Memory B cell (primary cell): ENCODE data around the gene LILRA1.
"Not testable (repeated sequence)": the region's sequence is repeated elsewhere in the genome, so short reads cannot be mapped to it uniquely, and the experiment has no call there.

Experiments used
- ATAC-seq: fragments of 150-1000 bp; cut with Tn5 transposase; 2 replicates; pipeline ENCODE4 v1.10.0; 2021; ENCODE audit warnings: low read depth, mild to moderate bottlenecking, moderate library complexity
- DNase-seq, 2 donors: peaks; one replicate each; pipeline ENCODE4 v3.0.0; 2022; ENCODE audit warnings: low spot score in 2 of 2
- H3K27ac Mint-ChIP-seq: one replicate; pipeline ENCODE4 v1.8.0; 2022; ENCODE audit warnings: mild to moderate bottlenecking, moderate library complexity, mixed read lengths
- H3K27me3 Mint-ChIP-seq: one replicate; pipeline ENCODE4 v1.8.0; 2022; ENCODE audit warnings: mixed read lengths
- H3K36me3 Mint-ChIP-seq: one replicate; pipeline ENCODE4 v1.8.0; 2022; ENCODE audit warnings: mild to moderate bottlenecking, mixed read lengths
- H3K4me1 Mint-ChIP-seq: one replicate; pipeline ENCODE4 v1.8.0; 2022; ENCODE audit warnings: mixed read lengths
- H3K4me3 Mint-ChIP-seq: one replicate; pipeline ENCODE4 v1.8.0; 2022; ENCODE audit warnings: mild to moderate bottlenecking, moderate library complexity, mixed read lengths
- H3K9me3 Mint-ChIP-seq: one replicate; pipeline ENCODE4 v1.8.0; 2022; ENCODE audit warnings: mixed read lengths

LILRA1 gene

DNA sequence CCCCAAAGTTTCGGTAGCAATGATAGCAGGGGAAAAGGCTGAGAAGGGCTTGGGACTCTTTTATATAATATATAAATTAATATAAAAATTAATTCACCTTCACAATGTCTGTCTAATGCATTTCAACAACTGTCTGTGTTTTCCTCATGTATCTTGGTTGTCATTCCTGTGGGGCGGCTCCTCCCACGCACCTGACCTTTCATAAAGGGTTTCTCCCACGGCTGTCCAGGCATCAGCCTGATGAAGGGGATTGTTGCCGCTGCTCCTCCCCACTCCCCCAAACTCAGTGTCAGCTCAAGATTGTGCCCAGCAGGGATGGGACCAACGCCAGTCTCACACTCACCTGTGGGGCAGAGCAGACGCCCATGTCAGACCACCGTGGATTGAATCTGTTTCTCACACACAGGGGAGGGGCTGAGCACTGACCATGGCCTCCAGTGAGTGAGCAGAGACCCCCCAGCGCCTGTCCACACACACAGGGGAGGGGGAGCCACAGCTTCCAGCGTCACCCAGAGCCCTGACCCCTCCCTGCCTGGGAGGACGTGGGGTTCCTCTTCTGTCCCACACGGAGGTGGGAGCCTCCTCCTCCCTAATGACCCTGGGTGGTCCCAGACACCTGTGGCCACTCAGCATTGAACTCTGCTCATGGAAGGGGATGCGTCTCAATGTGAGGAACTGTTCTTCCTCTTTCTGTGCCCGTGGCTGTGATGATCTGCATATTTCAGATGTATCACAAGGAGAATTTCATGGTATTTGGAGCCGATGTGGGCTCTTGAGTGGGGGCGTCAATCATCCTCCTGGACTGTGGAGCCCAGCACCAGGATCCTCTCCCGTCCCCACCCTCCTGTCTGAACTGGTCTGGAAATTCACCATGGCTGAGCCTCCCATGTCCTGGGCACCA lies 21.5 kb upstream of the LILRA1 start:
- peak; percentile 24 for ATAC-seq
- H3K4me1 Mint-ChIP-seq, result peaks cover 29% of the 10 kb centered on the region
- H3K27ac Mint-ChIP-seq, result peak overlapping the region; percentile 16
- not testable (repeated sequence) for H3K9me3 Mint-ChIP-seq, H3K4me3 Mint-ChIP-seq, H3K27me3 Mint-ChIP-seq, DNase-seq, H3K36me3 Mint-ChIP-seq

- H3K4me3 Mint-ChIP-seq, result peak overlapping the region; percentile 74
- H3K27me3 Mint-ChIP-seq, result peaks cover 6% of the 10 kb centered on the region
- peak overlapping the region; percentile 16 for H3K27ac Mint-ChIP-seq
- peaks cover 25% of the 10 kb centered on the region for H3K4me1 Mint-ChIP-seq
- H3K36me3 Mint-ChIP-seq, result no peaks in the 10 kb centered on the region
- H3K9me3 Mint-ChIP-seq, result no peaks in the 10 kb centered on the region
- ATAC-seq (peak; percentile 49), DNase-seq (no peak)
These were observed 20.6 kb upstream of the LILRA1 start for GRCh38 chr19:54572696-54573311.

DNA sequence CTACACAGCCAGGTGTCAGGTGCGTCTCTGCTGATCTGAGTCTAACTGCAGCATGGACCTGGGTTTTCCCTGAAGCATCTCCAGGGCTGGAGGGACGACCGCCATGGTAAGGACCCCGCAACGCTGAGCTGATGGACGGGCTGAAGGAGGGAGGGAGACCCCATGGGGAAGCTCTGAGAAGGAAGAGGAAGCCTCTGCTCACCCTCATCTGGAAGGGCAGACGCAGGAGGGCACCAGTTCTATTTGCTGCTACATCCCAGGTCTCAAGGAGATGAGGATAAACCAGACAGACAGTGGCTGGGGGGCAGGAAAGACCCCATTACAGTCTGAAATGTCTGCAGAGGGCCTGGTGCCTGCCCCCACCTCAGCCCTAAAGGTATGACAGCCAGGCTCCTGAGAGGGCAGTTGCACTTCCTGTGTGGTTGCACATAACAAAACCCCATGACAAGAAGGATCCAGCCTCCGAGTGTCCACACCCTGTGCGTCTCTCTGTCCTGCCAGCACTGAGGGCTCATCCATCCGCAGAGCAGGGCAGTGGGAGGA lies 20.0 kb upstream of the LILRA1 start, which contains the start of gene LILRA2:
Gene LILRA2, plus strand, starts transcription at position 461 of the 543 bp plus-strand sequence. CDS start 89 bp downstream, outside the sequence.
- Mint-ChIP-seq H3K36me3 (no peaks in the 10 kb centered on the region), H3K4me1 (peaks cover 22% of the 10 kb centered on the region), H3K27ac (peak within 1 kb of the TSS; percentile 16), H3K9me3 (no peaks in the 10 kb centered on the region), H3K27me3 (peaks cover 6% of the 10 kb centered on the region), H3K4me3 (peak within 1 kb of the TSS; percentile 74)
- ATAC-seq (peak; percentile 41), DNase-seq (no peak)

GRCh38 chr19:54574051-54574450 lies 19.4 kb upstream of the LILRA1 start:
- Mint-ChIP-seq H3K36me3 (no peaks in the 10 kb centered on the region), H3K4me3 (peak overlapping the region; percentile 74), H3K27me3 (peaks cover 6% of the 10 kb centered on the region), H3K9me3 (no peaks in the 10 kb centered on the region), H3K4me1 (peaks cover 19% of the 10 kb centered on the region), H3K27ac (no peak overlapping the region)
- no peak for DNase-seq
- ATAC-seq, result no peak

DNA sequence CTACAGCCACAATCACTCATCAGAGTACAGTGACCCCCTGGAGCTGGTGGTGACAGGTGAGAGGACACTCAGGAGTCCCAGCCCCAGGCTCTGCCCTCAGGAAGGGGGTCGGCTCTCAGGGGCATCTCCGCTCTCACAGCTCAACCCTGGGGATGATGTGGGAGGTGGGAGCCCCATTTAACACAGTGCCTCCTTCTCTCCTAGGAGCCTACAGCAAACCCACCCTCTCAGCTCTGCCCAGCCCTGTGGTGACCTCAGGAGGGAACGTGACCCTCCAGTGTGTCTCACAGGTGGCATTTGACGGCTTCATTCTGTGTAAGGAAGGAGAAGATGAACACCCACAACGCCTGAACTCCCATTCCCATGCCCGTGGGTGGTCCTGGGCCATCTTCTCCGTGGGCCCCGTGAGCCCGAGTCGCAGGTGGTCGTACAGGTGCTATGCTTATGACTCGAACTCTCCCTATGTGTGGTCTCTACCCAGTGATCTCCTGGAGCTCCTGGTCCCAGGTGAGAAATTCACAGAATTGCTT lies 18.8 kb upstream of the LILRA1 start:
- peaks cover 6% of the 10 kb centered on the region for H3K27me3 Mint-ChIP-seq
- no peak for DNase-seq
- H3K4me3 Mint-ChIP-seq, result no peak overlapping the region
- no peak for ATAC-seq
- H3K36me3 Mint-ChIP-seq, result no peaks in the 10 kb centered on the region
- H3K27ac Mint-ChIP-seq, result no peak overlapping the region
- H3K4me1 Mint-ChIP-seq, result peaks cover 19% of the 10 kb centered on the region
- no peaks in the 10 kb centered on the region for H3K9me3 Mint-ChIP-seq

DNA sequence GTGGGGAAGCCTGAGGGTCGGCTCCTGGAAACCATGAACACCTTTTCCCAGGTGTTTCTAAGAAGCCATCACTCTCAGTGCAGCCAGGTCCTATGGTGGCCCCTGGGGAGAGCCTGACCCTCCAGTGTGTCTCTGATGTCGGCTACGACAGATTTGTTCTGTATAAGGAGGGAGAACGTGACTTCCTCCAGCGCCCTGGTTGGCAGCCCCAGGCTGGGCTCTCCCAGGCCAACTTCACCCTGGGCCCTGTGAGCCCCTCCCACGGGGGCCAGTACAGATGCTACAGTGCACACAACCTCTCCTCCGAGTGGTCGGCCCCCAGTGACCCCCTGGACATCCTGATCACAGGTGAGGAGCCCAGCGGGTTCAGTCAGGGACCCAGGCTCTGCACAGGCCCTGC lies 18.2 kb upstream of the LILRA1 start:
- not testable (repeated sequence) for H3K27ac Mint-ChIP-seq, H3K4me3 Mint-ChIP-seq, H3K27me3 Mint-ChIP-seq, H3K36me3 Mint-ChIP-seq, ATAC-seq, DNase-seq, H3K9me3 Mint-ChIP-seq
- peaks cover 19% of the 10 kb centered on the region for H3K4me1 Mint-ChIP-seq

DNA sequence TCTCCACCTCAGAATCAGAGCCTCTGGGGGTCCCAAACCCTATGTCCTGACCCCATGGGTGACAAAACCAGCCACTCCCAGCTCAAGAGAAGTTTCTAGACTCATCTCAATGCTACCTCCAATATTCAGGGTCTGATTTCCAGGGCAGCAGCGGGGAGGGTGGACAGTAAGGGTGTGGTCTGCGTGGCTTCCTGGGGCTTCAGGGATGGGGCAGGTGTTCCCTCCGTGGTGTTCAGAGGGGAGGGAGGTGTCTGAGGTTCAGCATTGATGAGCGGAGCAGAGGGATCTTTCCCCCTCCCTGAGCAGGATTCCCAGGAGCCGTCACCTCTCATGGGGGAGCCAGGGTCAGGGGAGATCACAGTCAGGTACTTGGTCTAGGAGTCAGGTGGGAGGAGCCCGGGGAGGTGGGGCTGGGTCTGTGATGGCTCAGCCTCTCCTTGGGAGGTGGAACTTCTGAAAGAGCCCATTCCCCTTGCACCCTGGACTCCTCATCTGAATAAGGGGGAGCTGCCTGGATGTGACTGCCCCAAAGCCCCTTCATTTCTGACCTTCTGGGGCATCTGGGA lies 16.9 kb upstream of the LILRA1 start:
- peaks cover 6% of the 10 kb centered on the region for H3K27me3 Mint-ChIP-seq
- H3K9me3 Mint-ChIP-seq, result no peaks in the 10 kb centered on the region
- H3K4me3 Mint-ChIP-seq, result no peak overlapping the region
- H3K4me1 Mint-ChIP-seq, result peaks cover 19% of the 10 kb centered on the region
- ATAC-seq, result no peak
- no peak for DNase-seq
- H3K36me3 Mint-ChIP-seq, result no peaks in the 10 kb centered on the region
- H3K27ac Mint-ChIP-seq, result no peak overlapping the region

DNA sequence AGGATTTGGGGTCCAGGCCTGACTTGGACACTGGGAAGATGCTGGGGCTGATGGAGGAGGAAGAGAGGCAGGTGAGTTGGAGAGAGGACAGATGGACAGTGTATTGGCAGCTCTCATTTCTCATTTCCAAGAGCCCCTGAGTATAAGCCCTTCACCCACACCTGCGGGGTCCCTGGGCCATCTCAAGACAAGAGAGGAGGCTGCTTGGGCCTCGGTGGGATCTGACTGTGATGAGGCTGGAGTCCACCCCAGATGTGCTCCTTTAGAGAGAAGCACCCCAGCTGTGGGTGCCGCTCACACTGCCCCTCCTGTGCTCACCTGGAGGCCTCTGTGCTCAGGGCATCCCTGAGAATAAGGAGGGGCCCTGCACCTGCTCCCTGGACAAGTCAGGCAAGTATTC lies 16.1 kb upstream of the LILRA1 start:
- no peak overlapping the region for H3K27ac Mint-ChIP-seq
- H3K4me1 Mint-ChIP-seq, result peaks cover 16% of the 10 kb centered on the region
- H3K36me3 Mint-ChIP-seq, result no peaks in the 10 kb centered on the region
- peaks cover 6% of the 10 kb centered on the region for H3K27me3 Mint-ChIP-seq
- no peaks in the 10 kb centered on the region for H3K9me3 Mint-ChIP-seq
- ATAC-seq (no peak), DNase-seq (no peak)
- H3K4me3 Mint-ChIP-seq, result no peak overlapping the region

DNA sequence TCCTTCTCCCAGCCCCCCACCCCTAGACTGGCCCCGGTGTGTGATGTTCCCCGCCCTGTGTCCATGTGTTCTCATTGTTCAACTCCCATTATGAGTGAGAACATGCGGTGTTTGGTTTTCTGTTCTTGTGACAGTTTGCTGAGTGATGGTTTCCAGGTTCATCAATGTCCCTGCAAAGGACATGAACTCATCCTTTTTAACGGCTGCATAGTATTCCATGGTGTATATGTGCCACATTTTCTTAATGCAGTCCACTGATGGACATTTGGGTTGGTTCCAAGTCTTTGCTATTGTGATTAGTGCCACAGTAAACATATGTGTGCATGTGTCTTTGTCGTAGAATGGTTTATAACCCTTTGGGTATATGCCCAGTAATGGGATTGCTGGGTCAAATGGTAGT lies 15.2 kb upstream of the LILRA1 start:
- DNase-seq, H3K36me3 Mint-ChIP-seq, H3K4me1 Mint-ChIP-seq, H3K4me3 Mint-ChIP-seq, H3K27ac Mint-ChIP-seq, H3K9me3 Mint-ChIP-seq, ATAC-seq: not testable (repeated sequence)
- peaks cover 11% of the 10 kb centered on the region for H3K27me3 Mint-ChIP-seq

DNA sequence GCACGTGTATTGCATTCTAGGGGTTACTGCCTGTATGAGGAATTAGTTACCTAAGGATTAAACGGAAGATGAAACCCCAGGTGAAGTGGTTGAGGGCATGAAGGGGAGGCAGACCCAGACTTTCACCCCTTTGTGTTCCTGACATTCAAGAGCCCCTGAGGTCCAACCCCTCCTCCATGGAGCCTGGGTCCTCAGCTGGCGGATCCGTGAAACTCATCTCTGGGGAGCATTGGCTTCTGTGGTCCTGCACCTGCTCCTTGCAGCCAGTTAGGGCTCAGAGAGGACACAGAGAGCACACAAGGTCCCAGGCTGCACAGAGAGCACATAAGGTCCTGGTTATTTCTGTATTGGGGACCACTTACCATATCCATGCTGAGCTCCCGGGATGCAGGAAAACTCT lies 7.0 kb upstream of the LILRA1 start:
- Mint-ChIP-seq H3K4me1 (no peaks in the 10 kb centered on the region), H3K27me3 (peaks cover 23% of the 10 kb centered on the region), H3K36me3 (peaks cover 10% of the 10 kb centered on the region), H3K4me3 (no peak overlapping the region), H3K9me3 (peaks cover 12% of the 10 kb centered on the region), H3K27ac (no peak overlapping the region)
- no peak for ATAC-seq
- no peak for DNase-seq

GRCh38 chr19:54587026-54587425 lies 6.4 kb upstream of the LILRA1 start:
- DNase-seq (no peak), ATAC-seq (no peak)
- H3K4me3 Mint-ChIP-seq, result no peak overlapping the region
- peaks cover 12% of the 10 kb centered on the region for H3K9me3 Mint-ChIP-seq
- peaks cover 23% of the 10 kb centered on the region for H3K27me3 Mint-ChIP-seq
- no peak overlapping the region for H3K27ac Mint-ChIP-seq
- H3K4me1 Mint-ChIP-seq, result no peaks in the 10 kb centered on the region
- H3K36me3 Mint-ChIP-seq, result peaks cover 10% of the 10 kb centered on the region

DNA sequence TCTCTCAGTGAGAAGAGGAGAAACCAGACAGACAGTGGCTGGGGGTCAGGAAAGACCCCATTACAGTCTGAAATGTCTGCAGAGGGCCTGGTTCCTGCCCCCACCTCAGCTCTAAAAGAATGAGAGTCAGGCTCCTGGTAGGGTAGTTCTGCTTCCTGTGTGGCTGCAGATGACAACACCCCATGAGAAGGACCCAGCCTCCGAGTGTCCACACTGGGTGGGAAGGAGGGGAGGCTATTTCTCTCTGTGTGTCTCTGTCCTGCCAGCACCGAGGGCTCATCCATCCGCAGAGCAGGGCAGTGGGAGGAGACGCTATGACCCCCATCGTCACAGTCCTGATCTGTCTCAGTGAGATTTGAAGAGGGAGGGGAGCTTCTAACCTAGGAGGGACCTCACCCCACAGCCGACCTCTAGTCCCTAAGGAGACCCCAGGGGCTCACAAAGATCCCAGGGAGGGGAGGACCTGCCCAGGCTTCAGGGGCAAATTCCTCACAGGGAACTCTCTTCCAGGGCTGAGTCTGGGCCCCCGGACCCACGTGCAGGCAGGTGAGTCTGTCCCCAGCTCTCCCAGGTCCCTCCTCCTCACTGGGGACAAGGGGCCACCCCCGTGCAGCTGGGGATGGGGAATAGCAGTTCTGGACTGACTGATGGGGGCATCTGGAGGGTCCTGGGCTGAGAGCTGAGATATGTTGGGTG lies 647 bp downstream of the LILRA1 start:
- ATAC-seq, result not testable (repeated sequence)
- H3K27me3 Mint-ChIP-seq, result peaks cover 19% of the 10 kb centered on the region

DNA sequence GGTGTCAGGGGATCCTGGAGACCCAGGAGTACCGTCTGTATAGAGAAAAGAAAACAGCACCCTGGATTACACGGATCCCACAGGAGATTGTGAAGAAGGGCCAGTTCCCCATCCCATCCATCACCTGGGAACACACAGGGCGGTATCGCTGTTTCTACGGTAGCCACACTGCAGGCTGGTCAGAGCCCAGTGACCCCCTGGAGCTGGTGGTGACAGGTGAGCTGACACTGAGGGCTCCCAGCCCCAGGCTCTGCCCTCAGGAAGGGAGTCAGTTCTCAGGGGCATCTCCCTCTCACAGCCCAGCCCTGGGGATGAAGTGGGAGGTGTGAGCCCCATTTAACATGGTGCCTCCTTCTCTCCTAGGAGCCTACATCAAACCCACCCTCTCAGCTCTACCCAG lies 1.3 kb downstream of the LILRA1 start:
- H3K27ac Mint-ChIP-seq, result no peak overlapping the region
- no peaks in the 10 kb centered on the region for H3K36me3 Mint-ChIP-seq
- H3K4me3 Mint-ChIP-seq, result no peak overlapping the region
- DNase-seq, result no peak
- H3K9me3 Mint-ChIP-seq, result peaks cover under 1% of the 10 kb centered on the region
- ATAC-seq, result no peak
- peaks cover 14% of the 10 kb centered on the region for H3K4me1 Mint-ChIP-seq
- peaks cover 16% of the 10 kb centered on the region for H3K27me3 Mint-ChIP-seq

More for the DNA sequence above, 647 bp downstream of the LILRA1 start:
- not testable (repeated sequence) for H3K36me3 Mint-ChIP-seq, H3K9me3 Mint-ChIP-seq, DNase-seq, H3K4me3 Mint-ChIP-seq, H3K27ac Mint-ChIP-seq
- H3K4me1 Mint-ChIP-seq, result peaks cover 14% of the 10 kb centered on the region
